Dendritic cell treated with granulocyte-macrophage colony-stimulating factor and Interleukin-4, amounts not matched to agents 40 ng/mL and 50 ng/mL, for 4 days (primary cell): ENCODE measurements around the gene B3GALNT1.

Experiments
- H3K27ac Mint-ChIP-seq: one replicate; pipeline ENCODE4 v1.8.0; 2022; ENCODE audit warnings: mild to moderate bottlenecking, mixed read lengths
- H3K27me3 Mint-ChIP-seq: one replicate; pipeline ENCODE4 v1.8.0; 2022; ENCODE audit warnings: mild to moderate bottlenecking, mixed read lengths
- H3K36me3 Mint-ChIP-seq: one replicate; pipeline ENCODE4 v1.8.0; 2022; ENCODE audit warnings: low read depth, mixed read lengths
- H3K4me1 Mint-ChIP-seq: one replicate; pipeline ENCODE4 v1.8.0; 2022; ENCODE audit warnings: low read depth, mixed read lengths
- H3K4me3 Mint-ChIP-seq: one replicate; pipeline ENCODE4 v1.8.0; 2022; ENCODE audit warnings: mild to moderate bottlenecking, moderate library complexity, mixed read lengths
- H3K9me3 Mint-ChIP-seq: one replicate; pipeline ENCODE4 v1.8.0; 2022; ENCODE audit warnings: mixed read lengths
- intact Hi-C: fragments of 100-400 bp; cut with micrococcal nuclease; formaldehyde crosslinking; loops from one replicate; pipeline ENCODE4 v1.15.0; 2022

Gene B3GALNT1

DNA sequence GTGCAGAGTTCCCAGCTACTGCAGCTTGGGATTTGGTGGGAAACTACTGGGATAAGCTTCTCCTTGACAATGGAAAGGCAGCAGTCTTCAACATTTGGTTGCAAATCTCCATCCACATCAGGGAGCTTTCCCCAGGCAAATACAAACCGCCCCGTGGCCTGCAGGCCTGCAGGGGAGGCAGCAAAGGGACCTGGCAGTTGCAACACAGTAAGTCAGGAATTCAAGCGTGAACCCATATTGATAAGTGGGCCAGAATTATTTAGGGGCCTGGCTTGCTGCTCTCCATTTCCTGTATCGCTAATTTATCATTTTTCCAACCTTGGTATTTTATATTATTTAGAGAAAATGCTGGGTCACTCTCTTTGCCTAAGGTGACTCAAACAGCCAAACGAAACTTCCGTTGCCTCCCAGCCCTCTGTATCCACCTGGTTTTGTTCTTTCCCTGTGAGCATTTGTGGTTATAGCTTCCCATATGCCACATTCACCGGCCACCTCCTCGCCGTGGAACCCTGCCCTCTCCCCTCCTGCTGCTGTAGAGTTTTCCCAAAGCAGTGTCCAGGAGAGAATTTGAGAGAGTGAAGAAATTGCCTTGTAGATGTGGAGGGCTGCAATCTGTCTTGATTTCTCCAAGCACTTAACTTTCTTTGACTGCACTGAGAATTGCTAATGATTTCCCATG, 34.8 kb downstream of the B3GALNT1 start:
- Mint-ChIP-seq H3K9me3 (no peaks in the 10 kb centered on the region), H3K27ac (peak overlapping the region; percentile 88), H3K4me1 (peaks cover 70% of the 10 kb centered on the region), H3K27me3 (no peaks in the 10 kb centered on the region), H3K36me3 (peaks cover 61% of the 10 kb centered on the region), H3K4me3 (peak overlapping the region; percentile 40)
- intact Hi-C loops: loop anchor here (5.0 kb wide), 1 partner anchor 33 kb away; no protein-coding TSS in a partner anchor

DNA sequence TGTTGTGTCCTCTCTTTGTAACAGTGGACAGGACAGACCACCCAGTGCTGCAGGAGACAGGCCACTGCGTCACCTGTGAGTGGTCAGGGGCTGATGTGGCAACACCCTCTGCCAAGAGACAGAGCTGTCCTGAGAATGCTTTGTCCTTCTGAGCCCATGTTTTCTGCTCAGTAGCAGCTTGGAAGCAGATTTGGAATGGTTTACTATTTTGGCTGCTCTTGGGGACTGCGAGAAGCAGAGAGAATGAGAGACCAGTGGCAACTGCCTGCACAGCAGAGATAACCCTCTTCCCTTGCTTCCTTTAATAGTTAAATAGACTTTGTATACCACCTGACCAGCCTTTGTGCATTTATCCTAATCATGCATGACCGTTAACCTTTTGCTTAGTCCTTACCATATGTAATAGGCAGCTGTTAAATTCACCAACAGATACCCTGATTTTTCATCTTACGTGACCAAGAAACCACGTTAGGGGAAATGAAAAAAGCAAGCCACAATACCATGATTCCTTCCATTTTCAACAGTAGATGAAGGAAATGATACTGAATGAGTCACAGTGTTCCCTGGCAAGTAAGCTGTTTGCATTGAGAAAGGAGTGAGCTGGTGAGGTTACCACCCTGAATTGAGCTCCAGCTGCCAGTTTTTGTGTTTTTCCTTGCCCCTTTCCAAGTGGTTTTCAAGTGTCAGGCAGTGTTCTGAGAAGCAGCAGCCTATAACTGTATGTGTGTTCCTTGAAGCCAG, 35.5 kb downstream of the B3GALNT1 start:
- H3K4me1 Mint-ChIP-seq: peaks cover 72% of the 10 kb centered on the region
- intact Hi-C loops: loop anchor here (5.0 kb wide), 1 partner anchor 32 kb away; no protein-coding TSS in a partner anchor
- H3K4me3 Mint-ChIP-seq: peak overlapping the region; percentile 40
- H3K27me3 Mint-ChIP-seq: no peaks in the 10 kb centered on the region
- H3K27ac Mint-ChIP-seq: peak overlapping the region; percentile 88
- H3K36me3 Mint-ChIP-seq: peaks cover 68% of the 10 kb centered on the region
- H3K9me3 Mint-ChIP-seq: no peaks in the 10 kb centered on the region

DNA sequence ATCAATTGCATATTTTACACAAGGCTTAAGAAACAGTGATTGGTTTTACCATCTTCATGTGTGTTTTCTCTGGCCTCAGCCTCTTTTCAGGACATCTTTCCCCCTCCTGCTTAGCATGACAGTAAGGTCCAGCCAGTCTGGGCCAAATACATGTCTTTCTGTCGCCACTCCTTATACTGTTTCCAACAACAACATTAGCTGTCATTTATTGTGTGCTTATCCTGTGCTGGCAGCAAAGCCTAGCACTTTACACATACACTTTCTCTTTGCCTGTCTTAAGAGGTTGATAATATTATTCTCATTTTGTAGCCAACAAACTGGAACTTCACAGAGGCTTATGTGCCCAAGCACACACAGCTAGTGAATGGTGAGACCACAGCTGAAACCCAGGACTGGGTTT, 37.8 kb downstream of the B3GALNT1 start:
- H3K4me3 Mint-ChIP-seq: no peak overlapping the region
- no peaks in the 10 kb centered on the region for H3K27me3 Mint-ChIP-seq
- peak overlapping the region; percentile 14 for H3K27ac Mint-ChIP-seq
- H3K9me3 Mint-ChIP-seq: no peaks in the 10 kb centered on the region
- intact Hi-C loops: no loop called here
- H3K4me1 Mint-ChIP-seq: peaks cover 62% of the 10 kb centered on the region
- H3K36me3 Mint-ChIP-seq: peaks cover 70% of the 10 kb centered on the region

DNA sequence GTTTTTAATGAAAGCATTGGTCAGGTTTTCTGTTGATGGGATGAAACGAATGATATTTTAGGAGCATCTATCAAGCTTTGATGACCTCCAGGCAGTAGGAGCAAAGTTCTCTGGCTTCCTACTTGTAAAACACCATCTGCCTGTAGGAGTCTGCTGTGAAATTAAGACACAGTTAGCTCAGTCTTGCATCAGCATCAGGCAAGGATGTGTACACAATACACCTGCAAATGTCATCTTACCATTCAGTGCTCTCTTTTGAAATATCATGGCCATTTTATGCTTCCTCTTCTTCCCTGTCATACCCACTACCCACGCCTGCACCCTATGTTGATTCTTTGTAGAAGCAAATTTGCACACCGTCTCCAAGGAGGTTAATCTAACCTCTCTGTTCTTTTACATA, 38.2 kb downstream of the B3GALNT1 start:
- Mint-ChIP-seq H3K9me3 (no peaks in the 10 kb centered on the region), H3K27me3 (no peaks in the 10 kb centered on the region), H3K36me3 (peaks cover 70% of the 10 kb centered on the region), H3K27ac (no peak overlapping the region), H3K4me1 (peaks cover 62% of the 10 kb centered on the region), H3K4me3 (no peak overlapping the region)
- intact Hi-C loops: no loop called here

DNA sequence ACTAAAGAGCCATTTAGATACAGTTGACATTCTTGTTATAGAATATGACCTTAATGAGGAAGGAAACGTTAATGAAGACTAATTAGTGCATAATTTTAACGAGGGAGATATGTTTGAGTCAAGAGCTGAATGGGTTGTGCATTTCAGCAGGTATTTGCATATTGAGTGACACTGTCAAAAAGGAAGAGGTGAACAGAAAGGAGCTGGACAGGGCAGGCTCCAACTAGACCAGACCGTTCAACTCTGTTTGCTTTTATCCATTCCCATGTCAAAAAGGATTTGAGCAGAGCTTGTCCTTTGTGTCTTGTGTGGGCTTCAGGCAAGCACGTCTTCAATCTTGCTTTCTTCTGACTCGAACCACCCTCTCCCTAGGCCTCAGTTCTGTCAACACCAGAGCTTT, 40.7 kb downstream of the B3GALNT1 start:
- Mint-ChIP-seq H3K4me3 (no peak overlapping the region), H3K4me1 (peaks cover 48% of the 10 kb centered on the region), H3K36me3 (peaks cover 71% of the 10 kb centered on the region), H3K27ac (peak overlapping the region; percentile 60), H3K9me3 (no peaks in the 10 kb centered on the region), H3K27me3 (no peaks in the 10 kb centered on the region)
- intact Hi-C loops: no loop called here

DNA sequence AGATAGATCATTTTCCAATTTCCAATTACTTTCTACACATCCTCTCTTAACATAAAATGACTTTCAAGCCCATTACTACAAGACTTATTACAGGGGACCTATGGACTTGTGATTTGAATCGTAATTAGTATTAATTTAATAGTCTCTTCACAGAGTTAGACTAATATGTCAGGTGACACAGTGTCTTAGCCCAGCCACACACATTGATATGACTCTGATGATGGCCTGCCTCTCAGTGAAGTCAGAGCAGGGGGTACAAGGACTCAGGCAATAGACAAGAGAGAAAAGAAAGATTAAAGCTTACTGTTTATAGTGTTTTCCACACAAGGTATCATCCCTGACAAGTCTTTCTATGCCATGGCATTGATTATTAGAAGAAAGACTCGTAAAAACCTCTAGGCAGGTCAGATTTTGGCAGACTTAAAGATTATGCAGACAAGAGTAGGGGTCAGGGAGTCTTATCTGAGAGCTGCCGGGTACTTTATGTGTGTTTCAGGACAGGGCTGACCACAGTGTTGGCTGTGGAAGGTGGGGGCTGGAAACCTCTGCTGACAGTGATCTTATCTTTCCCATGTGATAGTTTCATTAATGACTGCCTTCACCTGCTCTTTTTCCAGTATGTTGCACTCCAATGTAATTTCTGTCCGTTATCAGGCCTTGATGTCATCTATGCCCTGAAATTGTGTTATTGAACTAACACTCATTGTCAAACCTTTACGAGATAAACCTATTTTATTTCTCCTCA, 50.1 kb downstream of the B3GALNT1 start:
- H3K9me3 Mint-ChIP-seq: no peaks in the 10 kb centered on the region
- no peaks in the 10 kb centered on the region for H3K27me3 Mint-ChIP-seq
- intact Hi-C loops: no loop called here
- H3K36me3 Mint-ChIP-seq: peaks cover 31% of the 10 kb centered on the region
- H3K4me1 Mint-ChIP-seq: peaks cover 54% of the 10 kb centered on the region
- H3K4me3 Mint-ChIP-seq: no peak overlapping the region
- H3K27ac Mint-ChIP-seq: peak overlapping the region; percentile 63

DNA sequence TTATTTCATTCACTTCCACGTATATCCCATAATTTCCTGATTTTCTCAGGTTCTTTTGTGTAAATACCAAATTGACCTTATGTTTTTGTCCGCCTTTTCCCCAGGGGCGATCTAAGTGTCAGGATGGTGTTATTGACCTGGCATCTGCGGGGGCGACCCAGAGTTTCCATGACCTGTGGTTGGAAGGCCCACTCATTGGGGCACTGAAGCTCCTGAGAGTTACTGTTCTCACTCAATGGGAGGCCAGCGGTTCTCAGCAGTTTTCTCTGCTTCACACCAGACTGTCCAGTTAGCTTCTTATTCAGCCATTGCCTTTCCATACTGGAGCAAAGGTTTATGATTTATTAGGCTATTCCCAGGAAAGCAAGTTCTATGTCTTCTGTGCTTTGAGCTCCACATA, 53.3 kb downstream of the B3GALNT1 start:
- Mint-ChIP-seq H3K27ac (peak overlapping the region; percentile 77), H3K9me3 (no peaks in the 10 kb centered on the region), H3K36me3 (peaks cover 8% of the 10 kb centered on the region), H3K4me3 (no peak overlapping the region), H3K27me3 (no peaks in the 10 kb centered on the region), H3K4me1 (peaks cover 53% of the 10 kb centered on the region)
- intact Hi-C loops: no loop called here

DNA sequence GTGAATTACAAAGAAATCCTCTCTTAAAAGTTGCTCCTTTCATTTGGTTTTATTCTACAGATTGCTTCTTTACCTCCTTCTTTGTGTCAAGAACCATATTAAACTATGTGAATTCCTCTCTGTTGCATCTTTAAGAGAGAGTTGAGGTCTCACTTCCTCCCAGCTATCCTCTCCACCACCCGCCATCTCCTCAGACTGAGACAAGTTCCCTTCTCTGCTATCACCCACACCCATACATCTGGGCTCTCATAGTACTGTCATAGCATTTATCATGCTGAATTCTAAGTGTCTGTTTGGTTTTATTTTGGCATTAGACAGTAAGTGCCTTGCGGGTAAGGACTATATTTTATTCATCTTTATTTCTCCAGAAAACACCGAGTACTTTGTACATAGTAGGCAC, 54.2 kb downstream of the B3GALNT1 start:
- no peak overlapping the region for H3K4me3 Mint-ChIP-seq
- peak overlapping the region; percentile 58 for H3K27ac Mint-ChIP-seq
- H3K4me1 Mint-ChIP-seq: peaks cover 53% of the 10 kb centered on the region
- peaks cover 5% of the 10 kb centered on the region for H3K36me3 Mint-ChIP-seq
- no peaks in the 10 kb centered on the region for H3K27me3 Mint-ChIP-seq
- H3K9me3 Mint-ChIP-seq: peaks cover under 1% of the 10 kb centered on the region
- intact Hi-C loops: no loop called here

DNA sequence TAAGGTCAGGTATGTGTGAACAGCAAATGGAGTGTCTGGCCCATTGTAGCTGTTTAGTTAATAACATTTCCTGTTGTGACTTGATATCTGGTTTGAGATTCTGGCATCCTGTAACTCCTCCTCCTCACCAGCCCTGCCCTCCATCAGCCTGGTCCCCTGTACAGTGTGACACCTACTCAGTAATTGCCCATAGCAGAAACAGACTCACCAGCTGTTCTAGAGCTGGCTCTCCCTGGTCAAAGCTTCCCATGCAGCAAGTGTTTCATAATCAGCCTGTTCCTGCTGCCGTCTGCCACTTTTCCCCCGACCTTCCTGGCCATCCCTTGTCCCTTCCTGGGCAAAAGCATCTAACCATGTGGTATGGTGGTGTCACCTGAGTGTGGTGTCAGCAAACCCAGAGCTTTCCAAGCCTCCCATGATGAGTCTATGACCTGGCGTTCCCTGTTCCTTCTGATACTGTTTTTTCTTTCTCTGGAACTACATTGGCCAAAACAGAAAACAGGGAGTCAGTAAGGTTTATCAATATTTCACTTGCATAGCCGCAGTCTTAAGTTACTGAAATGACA, 55.4 kb downstream of the B3GALNT1 start:
- intact Hi-C loops: no loop called here
- Mint-ChIP-seq H3K36me3 (peaks cover 16% of the 10 kb centered on the region), H3K27ac (peak overlapping the region; percentile 76), H3K4me1 (peaks cover 45% of the 10 kb centered on the region), H3K9me3 (peaks cover 10% of the 10 kb centered on the region), H3K4me3 (no peak overlapping the region), H3K27me3 (no peaks in the 10 kb centered on the region)

DNA sequence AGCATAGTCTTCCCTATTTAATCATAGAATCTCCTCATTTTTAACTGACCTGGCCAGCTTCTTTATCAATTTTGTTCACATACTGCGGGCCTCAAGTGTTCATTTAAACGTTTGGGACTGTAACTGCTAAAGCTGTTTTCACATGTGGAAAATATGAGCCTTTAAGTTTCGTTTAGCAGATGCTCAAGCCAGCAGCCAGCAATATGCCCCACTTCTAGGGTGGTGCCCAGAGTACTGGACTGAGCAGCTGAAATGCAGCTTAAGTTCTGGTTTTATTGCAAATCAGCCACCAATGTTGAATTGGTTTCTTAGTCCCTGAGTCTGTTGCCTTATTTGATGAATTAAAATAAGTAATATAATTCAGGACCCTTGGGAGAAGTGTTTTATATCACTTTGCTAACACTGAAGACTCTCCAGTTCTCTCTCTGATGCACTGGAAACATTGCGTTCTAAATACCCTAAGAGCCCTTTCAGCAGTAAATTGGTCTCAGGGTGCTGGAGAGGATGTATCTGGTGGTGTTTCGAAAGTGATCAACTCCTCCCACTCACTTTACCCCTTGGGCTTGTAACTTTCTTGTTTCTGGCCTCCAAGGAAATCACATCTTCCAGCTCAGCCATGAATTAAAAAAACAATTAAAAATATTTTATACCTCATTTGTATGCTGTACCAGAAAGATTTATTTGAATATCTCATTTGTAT, 61.7 kb downstream of the B3GALNT1 start:
- Mint-ChIP-seq H3K27me3 (no peaks in the 10 kb centered on the region), H3K4me1 (peaks cover 16% of the 10 kb centered on the region), H3K4me3 (no peak overlapping the region), H3K36me3 (peaks cover 45% of the 10 kb centered on the region), H3K27ac (no peak overlapping the region), H3K9me3 (peaks cover 10% of the 10 kb centered on the region)
- intact Hi-C loops: no loop called here

DNA sequence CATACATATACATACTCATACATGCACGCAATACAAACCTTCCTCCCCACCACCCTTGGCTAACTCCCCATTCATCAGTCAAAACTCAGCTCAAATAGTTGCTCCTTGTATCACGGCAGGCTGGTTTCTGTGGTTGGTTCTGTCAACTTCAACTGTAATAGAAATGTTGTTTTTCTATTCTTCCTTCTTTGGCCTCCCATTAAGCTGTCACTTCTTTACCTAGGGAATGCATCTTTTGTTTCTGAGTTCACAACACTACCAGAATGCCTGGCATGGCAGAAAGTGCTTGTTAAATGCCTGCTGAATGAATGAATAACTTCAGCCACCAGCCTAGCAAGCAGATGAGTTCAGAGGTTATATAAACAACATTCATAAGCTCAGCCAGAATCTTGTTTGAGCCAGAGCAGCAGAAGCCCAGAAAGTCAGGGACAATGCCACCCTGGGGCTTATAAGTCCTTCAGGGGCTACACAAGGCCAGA, 63.1 kb downstream of the B3GALNT1 start:
- peaks cover 52% of the 10 kb centered on the region for H3K36me3 Mint-ChIP-seq
- intact Hi-C loops: no loop called here
- peaks cover 19% of the 10 kb centered on the region for H3K4me1 Mint-ChIP-seq
- H3K27me3 Mint-ChIP-seq: no peaks in the 10 kb centered on the region
- peaks cover 10% of the 10 kb centered on the region for H3K9me3 Mint-ChIP-seq
- H3K4me3 Mint-ChIP-seq: no peak overlapping the region
- no peak overlapping the region for H3K27ac Mint-ChIP-seq

DNA sequence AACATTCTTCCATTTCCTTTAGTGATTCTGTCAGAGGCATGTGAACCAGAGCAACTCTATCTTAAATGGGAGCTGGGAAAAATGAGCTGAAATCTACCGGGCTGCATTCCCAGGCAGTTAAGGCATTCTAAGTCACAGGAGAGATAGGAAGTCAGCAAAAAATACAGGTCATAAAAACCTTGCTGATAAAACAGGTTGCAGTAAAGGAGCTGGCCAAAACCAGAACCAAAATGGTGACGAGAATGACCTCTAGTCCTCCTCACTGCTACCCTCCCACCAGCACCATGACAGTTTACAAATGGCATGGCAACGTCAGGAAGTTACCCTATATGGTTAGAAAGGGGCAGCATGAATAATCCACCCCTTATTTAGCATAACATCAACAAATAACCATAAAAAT, 66.4 kb downstream of the B3GALNT1 start:
- H3K27me3 Mint-ChIP-seq: no peaks in the 10 kb centered on the region
- peaks cover 53% of the 10 kb centered on the region for H3K4me1 Mint-ChIP-seq
- H3K9me3 Mint-ChIP-seq: no peaks in the 10 kb centered on the region
- intact Hi-C loops: loop anchor here (5.0 kb wide), 1 partner anchor 34 kb away; no protein-coding TSS in a partner anchor
- peaks cover 36% of the 10 kb centered on the region for H3K36me3 Mint-ChIP-seq
- H3K4me3 Mint-ChIP-seq: no peak overlapping the region
- H3K27ac Mint-ChIP-seq: no peak overlapping the region

DNA sequence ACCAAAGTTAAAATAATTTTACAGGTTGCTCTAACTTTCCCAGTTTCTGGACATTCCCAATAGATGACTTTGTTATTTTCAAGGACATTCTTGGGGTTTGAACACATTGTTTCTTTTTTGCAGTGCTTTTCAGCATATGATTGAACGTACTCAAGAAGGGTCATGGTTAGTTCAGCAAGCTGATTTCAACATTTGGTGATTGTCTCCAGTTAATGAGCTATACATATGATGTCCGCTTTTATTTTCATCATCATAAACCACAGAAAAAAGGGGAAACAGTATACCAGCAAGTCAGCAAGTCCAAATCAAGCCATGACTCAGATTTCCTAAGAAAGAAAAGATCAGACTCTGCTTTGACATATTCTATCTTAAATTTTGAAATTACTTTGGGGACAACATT, 69.4 kb downstream of the B3GALNT1 start:
- intact Hi-C loops: loop anchor here (1.0 to 5.0 kb wide), 3 partner anchors 37 to 280 kb away; partner anchors contain the start of gene NMD3
- Mint-ChIP-seq H3K4me3 (no peak overlapping the region), H3K27ac (peak overlapping the region; percentile 80)

More for the DNA sequence above, 69.4 kb downstream of the B3GALNT1 start:
- Mint-ChIP-seq H3K9me3 (no peaks in the 10 kb centered on the region), H3K36me3 (peaks cover 51% of the 10 kb centered on the region), H3K27me3 (no peaks in the 10 kb centered on the region), H3K4me1 (peaks cover 56% of the 10 kb centered on the region)
